ENCODE data around the gene EARS2. TPM values are rescaled to one million over a fixed set of nuclear protein-coding genes. Genes with fewer than 3 reads are reported as not detected.

The EARS2 gene
- total and polyA plus RNA-seq, 2 of the 4 experiments (the other 2 are of a cell fraction) = 28.1 to 37.8 TPM

- no peak overlapping the region for H3K9ac ChIP-seq (ENCODE audit: low read depth, low read length)
- ChIA-PET CTCF (no interaction called here), POLR2A (ENCODE audit: unreplicated experiment) (no interaction called here)
- in situ Hi-C loops (cut with MboI; ENCODE audit: low sequenced_read_pairs) (no loop called here), intact Hi-C loops (cut with micrococcal nuclease) (no loop called here), dilution Hi-C loops (cut with HindIII; ENCODE audit: low sequenced_read_pairs, unreplicated experiment) (no loop called here)
- H3K23ac ChIP-seq (ENCODE audit: low read depth, low read length) = no peak overlapping the region
- H4K8ac ChIP-seq (ENCODE audit: low read depth in 2 of 2, low read length in 2 of 2) = no peak overlapping the region
- H3K9me3 ChIP-seq (ENCODE audit: control insufficient read depth, insufficient read depth, low read length) = no peaks in the 10 kb centered on the region
- H3K4ac ChIP-seq (ENCODE audit: low read depth, low read length) = no peak overlapping the region
- H3K18ac ChIP-seq (ENCODE audit: low read depth, low read length) = no peak overlapping the region
- H2BK5ac ChIP-seq (ENCODE audit: low read depth, low read length, poor library complexity, severe bottlenecking) = no peak overlapping the region
- no peak overlapping the region for H3K14ac ChIP-seq (replicated peaks; ENCODE audit: low read depth, low read length)
- peaks cover 34% of the 10 kb centered on the region for H3K36me3 ChIP-seq (ENCODE audit: control insufficient read depth, insufficient read depth, low read length)
- H2BK20ac ChIP-seq (ENCODE audit: low read depth, low read length) = no peak overlapping the region
- H2BK15ac ChIP-seq (ENCODE audit: low read depth, low read length) = no peak overlapping the region
- no peaks in the 10 kb centered on the region for H3K27me3 ChIP-seq (ENCODE audit: control insufficient read depth, insufficient read depth, low read length)
- peaks cover 11 to 34% of the 10 kb centered on the region in 2 experiments; a peak in 3 of 4 replicates for H3K79me1 ChIP-seq (ENCODE audit: low read depth in 1 of 2, low read length in 2 of 2)
- H3K9me1 ChIP-seq (ENCODE audit: insufficient read depth, low read length) = peaks cover 13% of the 10 kb centered on the region
- no peak overlapping the region for H3K56ac ChIP-seq (ENCODE audit: extremely low read depth, insufficient read depth, low read length)
- no CpG with 5 or more reads among the region's 3 CpGs for WGBS, 2 experiments (ENCODE audit: extremely low coverage in 2 of 2, insufficient read length in 1 of 2)
- H4K5ac ChIP-seq (ENCODE audit: low read depth, low read length) = no peak overlapping the region
- peaks cover 2% of the 10 kb centered on the region; the same call in 1 of the 2 replicates for H3K4me1 ChIP-seq (ENCODE audit: control insufficient read depth, insufficient read depth, low read length)
- H4K20me1 ChIP-seq (ENCODE audit: insufficient read depth, low read length) = no peaks in the 10 kb centered on the region; the same call in 1 of the 2 replicates
- H2AK5ac ChIP-seq (ENCODE audit: low read depth, low read length) = no peak overlapping the region
- H2AFZ ChIP-seq (replicated peaks; ENCODE audit: low read length, poor library complexity) = no peak overlapping the region
- no peak overlapping the region for H2AK9ac ChIP-seq (replicated peaks; ENCODE audit: low read depth, low read length, poor library complexity)
- TF ChIP-seq CEBPB (IDR thresholded peaks at IDR 0.05; ENCODE audit: low read depth, low read length) (0 out of 2 replicates have a peak, but pooled peaks have one; percentile 8), MAZ (IDR thresholded peaks at IDR 0.05; ENCODE audit: borderline replicate concordance, low read depth, low read length) (no peak)
- BruUV-seq (replicated peaks) = no TSS peak
- no peak overlapping the region for H4K91ac ChIP-seq (ENCODE audit: insufficient read depth, low read depth, low read length)
- no peak overlapping the region for H3K4me2 ChIP-seq (ENCODE audit: low read depth, low read length)
- ATAC-seq (ENCODE audit: low read depth) (no peak), DNase-seq (no peak)
- no peak overlapping the region for H2BK120ac ChIP-seq (ENCODE audit: low read depth, low read length)
- H3K4me3 ChIP-seq (ENCODE audit: insufficient read depth, low read depth, low read length) = no peak overlapping the region
- H3K27ac ChIP-seq (ENCODE audit: insufficient read depth, low read length) = no peak overlapping the region
Measured at GRCh38 chr16:23537390-23537789, 19.8 kb downstream of the EARS2 start.
